IPS-18a (cell line): ENCODE measurements around the gene L1TD1.
"Not testable (repeated sequence)": the region's sequence is repeated elsewhere in the genome, so short reads cannot be mapped to it uniquely, and the experiment has no call there.

Experiments used
- H3K27ac ChIP-seq: one replicate; pipeline ENCODE4 v1.5.1; 2013; ENCODE audit warnings: low read length
- H3K27me3 ChIP-seq: one replicate; pipeline ENCODE4 v1.6.1; 2013; ENCODE audit warnings: mild to moderate bottlenecking, low read length; ENCODE audit not compliant: control insufficient read depth, insufficient read depth
- H3K36me3 ChIP-seq: one replicate; pipeline ENCODE4 v1.6.1; 2013; ENCODE audit warnings: low read depth, low read length; ENCODE audit not compliant: control insufficient read depth
- H3K4me1 ChIP-seq: one replicate; pipeline ENCODE4 v1.6.1; 2013; ENCODE audit warnings: low read depth, low read length; ENCODE audit not compliant: control insufficient read depth
- H3K4me3 ChIP-seq: one replicate; pipeline ENCODE4 v1.5.1; 2013; ENCODE audit warnings: low read length
- H3K9ac ChIP-seq: one replicate; pipeline ENCODE4 v1.6.1; 2013; ENCODE audit warnings: mild to moderate bottlenecking, low read length, moderate library complexity
- H3K9me3 ChIP-seq: one replicate; pipeline ENCODE4 v1.6.1; 2013; ENCODE audit warnings: low read depth, low read length; ENCODE audit not compliant: control insufficient read depth

Gene L1TD1

DNA sequence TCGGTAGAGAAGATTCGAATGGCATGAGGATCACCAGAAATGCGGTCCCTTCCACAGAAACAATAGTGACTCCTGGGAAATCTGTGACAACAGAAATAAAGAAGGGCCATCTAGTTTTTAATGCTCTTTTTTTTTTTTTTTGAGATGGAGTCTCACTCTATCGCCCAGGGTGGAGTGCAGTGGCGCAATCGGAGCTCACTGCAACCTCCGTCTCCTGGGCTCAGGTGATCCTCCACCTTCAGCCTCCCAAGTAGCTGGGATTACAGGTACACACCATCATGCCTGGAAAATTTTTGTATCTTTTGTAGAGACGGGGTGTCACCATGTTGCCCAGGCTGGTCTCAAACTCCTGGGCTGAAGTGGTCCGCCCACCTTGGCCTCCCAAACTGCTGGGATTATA, 43.9 kb downstream of the L1TD1 start:
- no peak overlapping the region for H3K9ac ChIP-seq
- H3K36me3 ChIP-seq = no peaks in the 10 kb centered on the region
- no peaks in the 10 kb centered on the region for H3K27me3 ChIP-seq
- no peaks in the 10 kb centered on the region for H3K9me3 ChIP-seq
- H3K4me1 ChIP-seq = peaks cover 21% of the 10 kb centered on the region
- H3K27ac ChIP-seq = no peak overlapping the region
- no peak overlapping the region for H3K4me3 ChIP-seq

DNA sequence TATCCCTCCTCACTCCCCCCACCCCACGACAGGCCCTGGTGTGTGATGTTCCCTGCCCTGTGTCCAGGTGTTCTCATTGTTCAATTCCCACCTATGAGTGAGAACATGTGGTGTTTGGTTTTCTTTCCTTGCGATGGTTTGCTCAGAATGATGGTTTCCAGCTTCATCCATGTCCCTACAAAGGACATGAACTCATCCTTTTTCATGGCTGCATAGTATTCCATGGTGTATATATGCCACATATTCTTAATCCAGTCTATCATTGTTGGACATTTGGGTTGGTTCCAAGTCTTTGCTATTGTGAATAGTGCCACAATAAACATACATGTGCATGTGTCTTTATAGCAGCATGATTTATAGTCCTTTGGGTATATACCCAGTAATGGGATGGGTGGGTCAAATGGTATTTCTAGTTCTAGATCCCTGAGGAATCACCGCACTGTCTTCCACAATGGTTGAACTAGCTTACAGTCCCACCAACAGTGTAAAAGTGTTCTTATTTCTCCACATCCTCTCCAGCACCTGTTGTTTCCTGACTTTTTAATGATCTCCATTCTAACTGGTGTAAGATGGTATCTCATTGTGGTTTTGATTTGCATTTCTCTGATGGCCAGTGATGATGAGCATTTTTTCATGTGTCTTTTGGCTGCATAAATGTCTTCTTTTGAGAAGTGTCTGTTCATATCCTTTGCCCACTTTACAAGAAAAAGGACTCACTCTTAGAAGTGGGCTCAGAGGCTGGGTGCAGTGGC, 45.2 kb downstream of the L1TD1 start:
- H3K4me3 ChIP-seq, H3K9ac ChIP-seq, H3K27me3 ChIP-seq, H3K9me3 ChIP-seq, H3K27ac ChIP-seq, H3K36me3 ChIP-seq: not testable (repeated sequence)
- peaks cover 14% of the 10 kb centered on the region for H3K4me1 ChIP-seq

- no peak overlapping the region for H3K27ac ChIP-seq
- no peaks in the 10 kb centered on the region for H3K27me3 ChIP-seq
- H3K9me3 ChIP-seq = peaks cover 2% of the 10 kb centered on the region
- no peak overlapping the region for H3K4me3 ChIP-seq
- no peaks in the 10 kb centered on the region for H3K36me3 ChIP-seq
- H3K4me1 ChIP-seq = peaks cover 14% of the 10 kb centered on the region
- no peak overlapping the region for H3K9ac ChIP-seq
These were observed 46.2 kb downstream of the L1TD1 start for GRCh38 chr1:62240651-62241370.

DNA sequence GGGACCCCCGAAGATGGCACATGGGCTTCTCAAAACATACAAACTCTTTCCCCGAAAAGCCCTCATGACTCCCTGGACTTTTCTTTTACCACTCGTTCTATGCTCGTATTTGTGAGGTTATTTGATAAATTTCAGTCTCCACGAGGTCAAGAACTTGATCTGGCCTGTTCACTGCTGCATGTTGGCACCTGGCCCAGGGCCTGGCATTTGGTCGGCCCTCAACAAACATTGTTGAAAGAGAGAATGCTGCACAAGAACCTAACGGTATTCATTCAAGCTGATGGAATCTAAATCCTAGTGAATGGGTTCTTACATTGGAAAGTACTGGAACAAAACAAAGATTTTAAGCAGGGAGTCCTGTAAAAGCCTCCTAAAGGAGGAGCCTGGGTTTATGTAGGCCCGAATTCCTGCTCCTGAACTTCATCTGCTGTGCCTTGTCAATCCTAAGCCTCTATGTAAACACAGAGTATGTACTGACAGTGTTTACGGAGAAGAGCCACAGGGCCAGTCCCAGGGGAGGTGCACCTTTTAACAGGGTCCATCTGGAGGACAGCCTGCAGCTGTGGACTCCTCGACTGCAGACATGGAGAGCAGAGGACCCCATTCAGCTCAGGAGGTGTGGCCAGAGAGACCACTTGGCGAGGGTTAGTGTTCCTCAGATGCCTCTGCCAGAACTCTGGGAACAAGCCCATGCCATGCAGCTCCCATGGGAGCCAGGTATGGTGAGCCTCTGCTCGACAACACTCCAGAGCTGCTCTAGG, 46.9 kb downstream of the L1TD1 start:
- H3K9ac ChIP-seq = no peak overlapping the region
- H3K27ac ChIP-seq = no peak overlapping the region
- peaks cover 2% of the 10 kb centered on the region for H3K9me3 ChIP-seq
- no peaks in the 10 kb centered on the region for H3K27me3 ChIP-seq
- no peaks in the 10 kb centered on the region for H3K36me3 ChIP-seq
- peaks cover 8% of the 10 kb centered on the region for H3K4me1 ChIP-seq
- no peak overlapping the region for H3K4me3 ChIP-seq

- H3K4me3 ChIP-seq, H3K4me1 ChIP-seq, H3K9ac ChIP-seq, H3K27me3 ChIP-seq, H3K27ac ChIP-seq, H3K36me3 ChIP-seq, H3K9me3 ChIP-seq: not testable (repeated sequence)
These were observed 49.7 kb downstream of the L1TD1 start for GRCh38 chr1:62244380-62244779.

GRCh38 chr1:62245201-62245600, 50.6 kb downstream of the L1TD1 start:
- Histone ChIP-seq H3K9me3 (peaks cover 2% of the 10 kb centered on the region), H3K4me3 (no peak overlapping the region), H3K4me1 (no peaks in the 10 kb centered on the region), H3K27ac (no peak overlapping the region), H3K36me3 (no peaks in the 10 kb centered on the region), H3K27me3 (no peaks in the 10 kb centered on the region), H3K9ac (no peak overlapping the region)

- no peaks in the 10 kb centered on the region for H3K36me3 ChIP-seq
These were observed 52.9 kb downstream of the L1TD1 start for GRCh38 chr1:62247391-62248168.

DNA sequence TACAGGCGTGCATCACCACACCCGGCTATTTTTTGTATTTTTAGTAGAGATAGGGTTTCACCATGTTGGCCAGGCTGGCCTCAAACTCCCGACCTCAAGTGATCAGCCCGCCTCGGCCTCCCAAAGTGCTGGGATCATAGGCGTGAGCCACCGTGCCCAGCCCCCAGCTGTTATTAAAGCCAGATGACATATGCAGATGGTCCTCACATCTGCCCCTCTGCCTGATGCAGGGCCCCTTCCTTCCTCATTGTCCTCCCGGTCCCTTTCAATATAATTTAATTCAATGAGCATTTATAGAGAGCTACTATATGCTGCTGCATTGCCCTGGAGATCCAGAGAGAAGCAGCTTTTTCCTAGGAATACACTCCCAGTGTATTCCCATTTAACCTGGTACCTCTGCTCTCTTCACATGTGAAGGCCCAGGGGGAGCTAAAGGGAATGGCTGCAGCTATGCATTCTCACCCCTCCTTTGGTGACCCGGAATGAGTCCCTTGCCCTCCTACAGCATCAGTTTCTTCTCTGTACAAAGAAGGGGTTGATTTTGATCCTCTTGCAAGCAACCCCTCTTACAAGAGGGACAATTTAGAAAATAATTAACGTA, 55.6 kb downstream of the L1TD1 start:
- no peaks in the 10 kb centered on the region for H3K4me1 ChIP-seq

More at GRCh38 chr1:62247391-62248168, 52.9 kb downstream of the L1TD1 start:
- Histone ChIP-seq H3K9me3 (peaks cover 2% of the 10 kb centered on the region), H3K4me3 (no peak overlapping the region), H3K9ac (no peak overlapping the region), H3K27ac (no peak overlapping the region), H3K4me1 (no peaks in the 10 kb centered on the region), H3K27me3 (no peaks in the 10 kb centered on the region)

DNA sequence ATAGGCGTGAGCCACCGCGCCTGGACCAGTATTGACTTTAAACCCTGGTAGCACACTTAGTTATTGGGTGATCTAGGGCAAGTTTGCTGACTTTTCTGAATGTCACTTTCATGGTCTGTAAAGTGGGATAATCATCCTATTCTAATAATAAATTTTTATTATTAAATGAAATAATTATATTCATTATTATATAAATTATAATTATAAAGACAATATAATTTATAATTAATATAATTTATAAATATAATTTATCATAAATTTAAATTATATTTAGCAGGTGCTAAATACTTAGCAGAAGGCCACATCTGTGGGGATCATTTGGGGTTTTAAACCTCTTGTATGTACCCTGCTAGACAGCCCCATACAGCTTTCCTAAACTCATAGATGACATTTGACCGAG, 64.9 kb downstream of the L1TD1 start:
- H3K36me3 ChIP-seq = no peaks in the 10 kb centered on the region

More for the DNA sequence above, 55.6 kb downstream of the L1TD1 start:
- H3K9me3 ChIP-seq = no peaks in the 10 kb centered on the region
- no peak overlapping the region for H3K27ac ChIP-seq
- H3K4me3 ChIP-seq = no peak overlapping the region
- H3K36me3 ChIP-seq = no peaks in the 10 kb centered on the region
- no peak overlapping the region for H3K9ac ChIP-seq
- no peaks in the 10 kb centered on the region for H3K27me3 ChIP-seq

GRCh38 chr1:62260688-62261087, 66.0 kb downstream of the L1TD1 start:
- Histone ChIP-seq H3K27me3 (no peaks in the 10 kb centered on the region), H3K4me3 (no peak overlapping the region), H3K9me3 (no peaks in the 10 kb centered on the region), H3K4me1 (peaks cover 9% of the 10 kb centered on the region), H3K27ac (no peak overlapping the region), H3K36me3 (no peaks in the 10 kb centered on the region), H3K9ac (no peak overlapping the region)

More for the DNA sequence above, 64.9 kb downstream of the L1TD1 start:
- H3K9ac ChIP-seq = no peak overlapping the region
- no peak overlapping the region for H3K4me3 ChIP-seq
- H3K27ac ChIP-seq = no peak overlapping the region
- no peaks in the 10 kb centered on the region for H3K27me3 ChIP-seq
- peaks cover 9% of the 10 kb centered on the region for H3K4me1 ChIP-seq
- H3K9me3 ChIP-seq = no peaks in the 10 kb centered on the region
